Mesothelial cell of epicardium (in vitro differentiated cells): Measurements from ENCODE around the gene AGMO. TPM values are rescaled to one million over a fixed set of nuclear protein-coding genes. Genes with fewer than 3 reads are reported as not detected.

Source experiments
- DNase-seq, 2 experiments: peaks; one replicate each; pipeline ENCODE4 v3.0.0; 2021; ENCODE audit warnings: low spot score in 2 of 2; ENCODE audit not compliant: unreplicated experiment in 2 of 2
- H3K27ac Mint-ChIP-seq: 2 replicates; pipeline ENCODE4 v1.8.0; 2021; ENCODE audit warnings: mixed read lengths
- H3K27me3 Mint-ChIP-seq: 2 replicates; pipeline ENCODE4 v1.8.0; 2021; ENCODE audit warnings: low read depth, mixed read lengths
- H3K36me3 Mint-ChIP-seq: 2 replicates; pipeline ENCODE4 v1.8.0; 2021; ENCODE audit warnings: mixed read lengths
- H3K4me1 Mint-ChIP-seq: 2 replicates; pipeline ENCODE4 v1.8.0; 2021; ENCODE audit warnings: mixed read lengths
- H3K4me3 Mint-ChIP-seq: 2 replicates; pipeline ENCODE4 v1.8.0; 2021; ENCODE audit warnings: mild to moderate bottlenecking, moderate library complexity, mixed read lengths
- H3K9me3 Mint-ChIP-seq: 2 replicates; pipeline ENCODE4 v1.8.0; 2021; ENCODE audit warnings: mixed read lengths
- total RNA-seq: library from RNA; stranded (reverse); gene quantifications from 3 replicates; pipeline ENCODE4 v1.2.1, GENCODE V29; 2021
- TF ChIP-seq, protein P1 (sequence below): fragments of 200-600 bp; sonication (generic); IDR thresholded peaks from one replicate; pipeline ENCODE4 v1.5.0; 2021; ENCODE audit warnings: antibody characterized with exemption; ENCODE audit not compliant: unreplicated experiment

The AGMO gene
- total RNA-seq, 1 donor from 2014 or later = 1.0 TPM

GRCh38 chr7:15580604-15581351 lies 19.0 kb upstream of the AGMO start:
- TF ChIP-seq, protein P1, sequence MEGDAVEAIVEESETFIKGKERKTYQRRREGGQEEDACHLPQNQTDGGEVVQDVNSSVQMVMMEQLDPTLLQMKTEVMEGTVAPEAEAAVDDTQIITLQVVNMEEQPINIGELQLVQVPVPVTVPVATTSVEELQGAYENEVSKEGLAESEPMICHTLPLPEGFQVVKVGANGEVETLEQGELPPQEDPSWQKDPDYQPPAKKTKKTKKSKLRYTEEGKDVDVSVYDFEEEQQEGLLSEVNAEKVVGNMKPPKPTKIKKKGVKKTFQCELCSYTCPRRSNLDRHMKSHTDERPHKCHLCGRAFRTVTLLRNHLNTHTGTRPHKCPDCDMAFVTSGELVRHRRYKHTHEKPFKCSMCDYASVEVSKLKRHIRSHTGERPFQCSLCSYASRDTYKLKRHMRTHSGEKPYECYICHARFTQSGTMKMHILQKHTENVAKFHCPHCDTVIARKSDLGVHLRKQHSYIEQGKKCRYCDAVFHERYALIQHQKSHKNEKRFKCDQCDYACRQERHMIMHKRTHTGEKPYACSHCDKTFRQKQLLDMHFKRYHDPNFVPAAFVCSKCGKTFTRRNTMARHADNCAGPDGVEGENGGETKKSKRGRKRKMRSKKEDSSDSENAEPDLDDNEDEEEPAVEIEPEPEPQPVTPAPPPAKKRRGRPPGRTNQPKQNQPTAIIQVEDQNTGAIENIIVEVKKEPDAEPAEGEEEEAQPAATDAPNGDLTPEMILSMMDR = no peak
- no peaks in the 10 kb centered on the region for H3K27me3 Mint-ChIP-seq
- H3K4me3 Mint-ChIP-seq = no peak overlapping the region
- no peaks in the 10 kb centered on the region for H3K4me1 Mint-ChIP-seq
- H3K27ac Mint-ChIP-seq = no peak overlapping the region
- peaks cover 23% of the 10 kb centered on the region for H3K9me3 Mint-ChIP-seq
- no peak for DNase-seq
- H3K36me3 Mint-ChIP-seq = peaks cover 2% of the 10 kb centered on the region

- H3K27me3 Mint-ChIP-seq = no peaks in the 10 kb centered on the region
- H3K27ac Mint-ChIP-seq = no peak overlapping the region
- H3K4me1 Mint-ChIP-seq = no peaks in the 10 kb centered on the region
- DNase-seq = no peak
- no peaks in the 10 kb centered on the region for H3K36me3 Mint-ChIP-seq
- TF ChIP-seq, protein P1 = no peak
- H3K4me3 Mint-ChIP-seq = no peak overlapping the region
- H3K9me3 Mint-ChIP-seq = peaks cover under 1% of the 10 kb centered on the region
Measured at GRCh38 chr7:15577600-15577999, 15.8 kb upstream of the AGMO start.

DNA sequence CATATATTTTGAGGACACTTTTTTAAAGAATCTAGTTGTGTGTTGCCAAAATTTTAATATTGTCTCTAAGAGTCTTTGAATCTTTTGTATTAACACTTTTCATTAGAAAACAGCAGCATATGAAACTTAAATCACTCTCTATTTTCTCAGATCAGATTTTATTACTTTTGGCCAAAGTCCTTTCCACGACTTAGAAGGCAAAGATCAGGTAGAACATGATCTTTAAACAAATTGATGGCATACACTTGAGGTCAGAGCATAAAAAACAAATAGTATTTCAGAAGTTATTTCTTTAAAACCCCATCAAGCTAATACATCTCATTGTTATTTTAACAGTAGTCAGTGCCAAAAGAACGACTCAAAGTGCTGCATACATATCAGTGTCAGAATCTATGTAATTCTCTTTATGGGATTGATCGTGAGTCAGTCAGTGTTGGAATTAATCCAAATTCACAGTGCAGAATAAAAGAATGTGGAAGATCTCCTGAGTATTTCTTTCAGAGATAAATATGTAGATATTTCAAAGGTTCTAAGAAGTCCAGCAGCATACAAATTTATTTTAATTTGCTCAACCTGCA lies 9.6 kb upstream of the AGMO start:
- Mint-ChIP-seq H3K9me3 (peaks cover 3% of the 10 kb centered on the region), H3K4me1 (peaks cover 9% of the 10 kb centered on the region), H3K4me3 (no peak overlapping the region), H3K36me3 (no peaks in the 10 kb centered on the region), H3K27ac (no peak overlapping the region), H3K27me3 (no peaks in the 10 kb centered on the region)
- no peak for DNase-seq
- TF ChIP-seq, protein P1 = no peak

DNA sequence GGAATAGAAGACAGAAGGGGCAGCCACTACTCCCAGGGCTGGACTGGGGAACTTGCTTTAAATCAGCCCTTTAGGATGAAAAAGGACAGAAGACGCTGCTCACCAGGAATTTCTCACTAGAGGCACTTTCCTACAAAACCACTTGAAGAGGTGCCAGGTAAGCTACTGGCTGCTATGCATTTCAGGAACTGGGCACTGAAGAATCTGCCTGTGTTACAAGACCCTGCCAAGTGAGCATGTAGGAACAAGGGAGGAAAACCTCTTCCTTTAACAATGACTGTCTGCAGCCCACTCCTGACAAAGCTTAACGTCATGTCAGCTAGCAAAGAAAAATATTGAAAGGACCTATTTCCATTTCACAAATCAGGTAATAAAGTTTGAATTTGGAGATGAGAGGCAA lies 5.8 kb upstream of the AGMO start:
- H3K9me3 Mint-ChIP-seq = peaks cover 3% of the 10 kb centered on the region
- DNase-seq = no peak
- no peaks in the 10 kb centered on the region for H3K27me3 Mint-ChIP-seq
- TF ChIP-seq, protein P1 = no peak
- H3K4me1 Mint-ChIP-seq = peaks cover 9% of the 10 kb centered on the region
- no peak overlapping the region for H3K27ac Mint-ChIP-seq
- no peaks in the 10 kb centered on the region for H3K36me3 Mint-ChIP-seq
- H3K4me3 Mint-ChIP-seq = no peak overlapping the region

DNA sequence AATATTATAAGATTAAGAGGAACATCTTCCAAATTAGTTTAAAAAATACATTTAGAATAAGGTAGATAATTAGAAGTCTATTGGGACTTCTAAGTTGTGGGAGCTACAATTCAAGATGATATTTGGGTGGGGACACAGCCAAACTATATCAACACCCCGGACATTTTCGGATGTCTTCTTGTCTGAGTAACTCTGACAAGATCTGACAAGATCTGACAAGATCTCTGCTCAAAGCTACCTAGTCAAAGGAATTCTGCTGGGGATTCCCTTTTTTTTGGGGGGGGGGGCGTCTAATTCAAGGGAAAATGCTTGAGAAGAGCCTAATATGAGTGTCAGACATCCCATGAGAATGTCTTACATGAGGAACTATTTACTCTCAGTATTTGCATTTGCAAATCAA lies 5.2 kb upstream of the AGMO start:
- peaks cover 3% of the 10 kb centered on the region for H3K9me3 Mint-ChIP-seq
- no peak overlapping the region for H3K27ac Mint-ChIP-seq
- no peak overlapping the region for H3K4me3 Mint-ChIP-seq
- TF ChIP-seq, protein P1 = no peak
- peaks cover 8% of the 10 kb centered on the region for H3K4me1 Mint-ChIP-seq
- no peaks in the 10 kb centered on the region for H3K27me3 Mint-ChIP-seq
- H3K36me3 Mint-ChIP-seq = no peaks in the 10 kb centered on the region
- DNase-seq = no peak
